ENCODE data around the gene TWNK.

- TF ChIP-seq CTCF (IDR thresholded peaks at IDR 0.05; ENCODE audit: low read length): no peak
- TF ChIP-seq EZH2 (IDR thresholded peaks at IDR 0.05; ENCODE audit: borderline replicate concordance, low read length): no peak
These were observed 20.5 kb upstream of the TWNK start for GRCh38 chr10:100966887-100967286.

Data from OCI-LY1 (cell line).